NOMO-1 treated with DMSO at 0.1 percent for 48 hours (cell line): ENCODE results near the gene PRKCZ.

Experiments used
- DNase-seq: peaks from one replicate; lab custom pipeline; 2025; ENCODE audit not compliant: unreplicated experiment; lab: John Stamatoyannopoulos, UW

Gene PRKCZ

DNA sequence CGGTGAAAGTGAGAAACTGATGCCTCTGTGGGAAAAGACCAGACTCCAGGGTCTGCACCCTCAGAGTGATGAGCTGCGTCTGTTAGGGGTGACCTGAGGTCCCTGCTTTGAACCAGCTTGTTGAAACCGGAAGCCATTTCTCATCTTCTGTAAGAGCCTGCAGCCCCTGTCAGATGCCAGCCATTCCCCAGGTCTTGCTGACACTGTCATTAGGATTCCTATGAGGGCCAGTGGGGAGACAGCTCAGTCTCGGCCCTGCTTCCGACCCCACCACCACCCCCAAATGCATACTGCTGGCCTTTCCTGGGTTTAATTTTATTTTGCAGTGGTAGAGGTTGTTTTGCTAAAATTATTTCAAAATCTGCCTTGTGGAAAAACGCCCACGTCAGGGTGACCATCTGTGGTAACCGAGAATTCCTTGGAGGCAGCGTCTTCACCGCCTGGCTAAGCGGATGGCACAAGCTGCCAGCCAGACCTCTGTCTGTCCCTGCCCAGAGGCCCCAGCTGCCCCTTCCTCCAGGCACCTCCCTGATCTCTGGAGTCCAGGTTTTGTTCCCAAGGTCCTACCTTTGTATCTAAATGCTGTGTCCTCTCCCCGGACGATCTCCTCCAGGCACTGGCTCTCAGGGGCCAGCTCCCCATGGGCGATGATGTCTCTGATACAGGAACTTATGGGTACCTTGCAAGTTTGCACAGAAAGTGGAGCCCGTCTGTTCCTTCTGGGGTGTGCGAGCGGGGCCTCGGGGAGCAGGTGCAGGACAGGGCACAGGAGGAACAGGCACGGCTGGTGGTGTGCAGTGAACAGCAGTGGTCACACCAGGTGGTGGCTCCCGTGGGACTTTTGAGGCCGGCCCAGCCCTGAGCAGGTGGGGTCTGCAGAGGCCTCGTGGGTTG is 49.9 kb downstream of the PRKCZ start:
- no peak for DNase-seq

DNA sequence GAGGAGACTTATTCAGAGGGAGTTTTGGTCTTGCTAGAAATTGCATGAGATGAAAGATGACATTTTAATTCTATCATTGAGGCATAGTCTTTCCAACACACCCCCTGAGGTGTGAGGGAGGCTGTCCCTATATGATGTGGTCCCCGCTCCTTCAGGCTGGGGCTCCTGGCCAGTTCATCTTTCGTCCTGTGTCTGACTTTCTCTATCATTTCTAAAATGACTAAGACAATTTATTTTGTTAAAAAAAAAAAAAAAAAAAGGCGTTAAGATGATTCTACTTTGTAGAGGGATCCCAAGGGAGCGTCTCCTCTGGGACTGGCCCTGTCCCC is 50.5 kb downstream of the PRKCZ start:
- no peak for DNase-seq

DNA sequence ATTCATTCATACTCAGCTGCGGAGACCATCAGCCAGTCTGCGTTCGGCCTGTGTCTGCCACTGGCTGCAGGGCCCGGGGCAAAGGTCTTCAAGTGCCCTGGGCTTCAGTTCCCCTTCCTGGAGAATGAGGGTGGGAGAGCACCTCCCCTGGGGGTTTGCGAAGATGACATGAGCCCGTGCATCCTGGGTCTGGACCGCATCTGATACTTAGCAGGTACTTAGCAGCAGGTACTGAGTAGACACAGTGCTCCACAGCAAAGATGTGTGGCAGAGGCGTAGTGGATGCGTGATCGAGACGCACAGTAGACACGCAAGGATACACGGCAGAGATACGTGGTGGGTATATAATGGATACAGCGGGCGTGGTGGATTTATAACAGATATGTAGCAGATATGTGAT is 51.3 kb downstream of the PRKCZ start:
- DNase-seq = no peak

DNA sequence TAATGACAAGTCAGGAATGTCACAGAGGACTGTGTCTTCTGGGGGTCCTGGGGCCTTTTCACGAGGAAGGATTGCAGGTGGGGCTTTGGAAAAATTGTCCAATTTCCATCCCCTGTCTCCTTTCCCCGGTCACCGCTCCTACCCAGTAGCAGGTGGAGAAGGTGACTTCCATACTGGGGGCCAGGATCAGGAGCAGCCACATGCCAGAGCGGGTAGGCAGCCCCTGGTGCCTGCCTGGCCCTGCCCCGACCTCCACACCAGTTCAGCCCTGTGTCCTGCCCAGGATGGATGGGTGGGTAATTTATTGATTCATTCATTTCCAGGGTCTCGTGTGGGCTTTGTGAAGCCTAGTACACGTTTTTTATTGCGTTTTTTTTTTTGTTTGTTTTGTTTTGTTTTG is 51.7 kb downstream of the PRKCZ start:
- DNase-seq = no peak

DNA sequence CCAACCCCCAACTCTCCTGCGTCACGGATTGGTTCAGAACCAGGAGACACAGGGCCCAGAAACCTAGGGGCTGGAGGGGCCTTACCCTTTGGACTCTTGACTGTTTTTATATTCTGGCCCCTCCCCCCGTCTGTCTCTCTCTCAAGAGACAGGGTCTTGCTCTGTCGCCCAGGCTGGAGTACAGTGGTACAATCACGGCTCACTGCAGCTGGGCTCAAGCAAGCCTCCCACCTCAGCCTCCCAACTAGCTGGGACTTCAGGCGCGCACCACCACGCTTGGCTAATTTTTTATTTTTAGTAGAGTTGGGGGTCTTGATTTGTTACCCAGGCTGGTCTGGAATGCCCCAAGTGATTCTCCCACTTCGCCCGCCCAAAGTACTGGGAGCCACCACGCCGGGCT is 52.5 kb downstream of the PRKCZ start:
- DNase-seq = no peak

DNA sequence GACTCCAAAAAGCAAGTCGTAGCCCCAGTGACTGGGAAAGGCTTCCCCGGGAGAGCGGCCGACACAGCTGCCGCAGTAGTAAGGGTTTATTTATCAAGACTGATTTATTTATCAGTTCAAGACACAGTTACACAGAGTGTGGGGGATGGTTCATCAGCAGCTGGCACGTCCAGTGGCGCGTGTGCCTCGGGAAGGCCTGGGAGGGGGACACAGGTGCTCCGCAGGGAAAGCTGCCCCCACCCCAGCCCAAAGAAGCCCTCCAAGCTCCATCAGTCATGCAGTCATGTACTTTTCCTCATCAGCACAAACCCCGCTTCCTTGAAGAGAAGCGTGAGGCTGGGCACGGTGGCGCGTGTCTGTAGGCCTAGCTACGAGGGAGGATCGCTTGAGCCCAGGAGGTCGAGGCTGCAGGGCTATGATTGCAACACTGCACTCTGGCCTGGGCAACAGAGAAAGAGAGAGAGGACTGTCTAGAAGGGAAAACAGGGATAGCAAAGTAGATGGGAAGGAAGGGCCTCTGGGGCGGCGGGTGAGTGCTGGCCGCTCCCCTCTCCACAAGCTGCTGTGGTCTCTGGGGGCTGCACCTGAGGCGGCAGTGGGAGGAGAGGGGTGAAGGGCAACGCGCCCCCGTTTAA is 53.2 kb downstream of the PRKCZ start:
- DNase-seq = no peak

DNA sequence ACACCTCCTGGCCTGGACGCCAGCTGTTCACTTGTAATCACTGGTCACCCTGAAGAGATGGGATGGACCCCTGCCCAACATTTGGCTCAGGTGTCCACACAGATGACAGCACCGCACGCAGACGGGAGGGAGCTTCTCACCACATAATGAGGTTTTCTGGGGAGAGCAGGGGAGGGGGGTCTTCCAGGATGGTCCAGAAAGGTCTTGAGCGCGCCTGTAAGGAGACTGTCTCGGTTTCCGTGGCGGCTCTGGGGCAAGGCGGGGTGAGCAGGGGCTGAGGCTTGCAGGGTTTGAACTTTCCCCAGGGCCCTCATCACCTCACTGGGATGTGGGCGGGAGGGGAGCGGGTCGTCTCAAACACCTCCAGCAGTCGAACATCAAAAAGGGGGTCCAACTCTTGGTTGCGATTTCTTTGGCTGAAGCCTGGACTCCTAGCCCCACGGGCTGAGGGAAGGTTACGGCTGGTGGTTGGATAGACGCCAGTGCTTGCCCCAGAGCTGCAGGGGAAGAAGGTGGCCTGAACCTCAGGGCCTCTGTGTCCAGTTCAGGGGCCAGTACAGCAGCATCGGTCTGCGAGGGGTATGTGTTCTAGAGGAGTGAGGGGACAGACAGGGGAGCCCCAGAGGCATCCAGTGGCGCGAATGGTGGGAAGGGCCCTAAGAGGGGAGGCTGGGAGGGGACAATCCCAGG is 53.8 kb downstream of the PRKCZ start:
- no peak for DNase-seq

DNA sequence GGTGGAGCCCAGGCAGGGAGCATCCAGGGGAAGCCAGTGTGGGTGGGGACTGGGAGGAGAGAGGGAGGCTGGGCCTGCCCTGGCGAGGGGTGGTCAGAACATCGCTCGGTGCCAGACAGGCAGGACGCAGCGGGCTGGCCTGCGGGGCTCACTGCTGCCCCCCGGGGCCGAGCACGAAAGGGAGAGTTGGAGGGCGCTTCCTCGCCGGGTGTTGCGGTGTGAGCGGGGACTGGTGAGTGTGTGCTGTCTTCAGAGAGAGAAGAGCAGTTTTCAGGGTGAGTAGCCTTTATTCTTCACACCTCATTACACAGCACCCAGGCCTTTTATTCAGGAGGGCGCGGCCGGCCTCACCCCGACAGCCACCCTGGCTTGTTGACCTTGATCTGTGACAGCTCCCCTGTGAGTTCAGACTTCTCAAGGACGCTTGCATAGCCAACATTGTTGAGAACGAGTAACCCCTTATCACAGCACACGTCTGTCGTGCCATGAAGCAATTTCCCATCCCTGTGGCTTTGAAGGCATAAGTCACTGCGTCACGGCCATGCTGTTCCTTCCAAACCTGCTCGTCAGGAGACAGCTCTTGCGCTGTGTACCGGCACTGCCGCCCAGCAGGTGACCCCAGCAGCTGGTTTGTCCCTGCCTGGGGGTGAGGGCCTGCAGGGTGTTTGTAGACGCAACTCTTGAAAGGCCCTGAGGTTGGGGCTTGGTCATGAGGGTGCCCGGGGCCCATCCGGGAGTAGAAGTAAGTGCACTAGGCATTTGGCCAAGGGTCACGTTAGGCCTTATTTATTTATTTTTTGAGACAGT is 54.6 kb downstream of the PRKCZ start:
- no peak for DNase-seq

DNA sequence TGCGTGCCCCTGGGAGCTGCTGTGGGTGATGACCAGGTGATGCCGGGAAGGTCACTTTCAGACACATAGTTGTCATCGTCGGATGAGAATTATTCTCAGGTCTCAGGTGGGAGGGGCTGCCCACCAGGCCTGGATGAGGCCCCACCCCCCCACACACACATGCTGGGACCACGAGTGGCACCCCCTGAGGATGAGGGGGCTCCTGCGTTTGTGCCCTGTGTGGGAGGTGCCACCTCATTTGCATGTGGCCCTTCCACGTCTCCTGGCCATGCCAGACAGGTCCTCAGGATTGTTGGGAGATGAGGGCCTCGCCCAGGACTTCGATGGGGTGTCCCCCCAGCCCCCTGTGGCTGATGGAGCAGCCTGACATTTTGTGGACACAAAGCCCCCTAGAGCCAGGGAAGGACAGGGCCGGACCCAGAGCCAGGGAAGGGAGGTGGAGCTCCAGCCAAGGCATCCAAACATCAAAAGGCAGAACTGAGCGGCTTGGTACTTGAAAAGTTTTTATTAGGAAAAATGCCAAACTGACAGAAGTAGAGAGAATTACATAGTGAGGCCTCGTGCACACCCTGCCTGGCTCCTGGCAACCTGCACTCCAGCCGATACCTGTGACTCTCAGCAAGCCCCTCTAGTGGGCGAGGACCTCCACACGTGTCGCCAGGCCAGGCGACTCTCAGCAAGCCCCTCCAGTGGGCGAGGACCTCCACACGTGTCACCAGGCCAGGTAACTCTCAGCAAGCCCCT is 55.7 kb downstream of the PRKCZ start:
- no peak for DNase-seq

DNA sequence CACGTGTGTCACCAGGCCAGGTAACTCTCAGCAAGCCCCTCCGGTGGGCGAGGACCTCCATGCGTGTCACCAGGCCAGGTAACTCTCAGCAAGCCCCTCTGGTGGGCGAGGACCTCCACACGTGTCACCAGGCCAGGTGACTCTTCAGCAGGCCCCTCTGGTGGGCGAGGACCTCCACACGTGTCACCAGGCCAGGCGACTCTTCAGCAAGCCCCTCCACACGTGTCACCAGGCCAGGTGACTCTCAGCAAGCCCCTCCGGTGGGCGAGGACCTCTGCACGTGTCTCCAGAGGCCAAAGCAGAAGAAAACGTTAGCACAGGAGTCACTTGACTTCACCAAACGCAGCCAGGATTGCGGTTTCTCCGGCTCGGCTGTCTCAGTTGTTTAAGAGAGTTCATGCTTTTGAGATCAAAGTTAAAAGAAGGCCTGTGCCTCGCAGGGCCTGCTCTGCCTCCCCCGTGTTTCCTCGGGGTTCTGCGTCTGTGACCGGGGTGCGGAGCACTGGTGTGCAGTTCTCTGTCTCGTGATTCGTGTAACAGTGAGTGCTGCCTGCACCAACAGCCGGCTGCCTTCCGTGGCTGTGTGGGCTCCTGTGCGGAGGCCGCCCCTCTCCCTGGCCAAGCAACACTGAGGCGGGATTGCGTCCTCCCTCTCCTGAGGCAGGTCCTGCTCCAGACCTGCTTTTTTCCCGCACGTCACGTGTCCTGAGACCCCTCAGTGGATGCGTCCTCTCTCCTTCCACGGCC is 56.6 kb downstream of the PRKCZ start:
- no peak for DNase-seq

DNA sequence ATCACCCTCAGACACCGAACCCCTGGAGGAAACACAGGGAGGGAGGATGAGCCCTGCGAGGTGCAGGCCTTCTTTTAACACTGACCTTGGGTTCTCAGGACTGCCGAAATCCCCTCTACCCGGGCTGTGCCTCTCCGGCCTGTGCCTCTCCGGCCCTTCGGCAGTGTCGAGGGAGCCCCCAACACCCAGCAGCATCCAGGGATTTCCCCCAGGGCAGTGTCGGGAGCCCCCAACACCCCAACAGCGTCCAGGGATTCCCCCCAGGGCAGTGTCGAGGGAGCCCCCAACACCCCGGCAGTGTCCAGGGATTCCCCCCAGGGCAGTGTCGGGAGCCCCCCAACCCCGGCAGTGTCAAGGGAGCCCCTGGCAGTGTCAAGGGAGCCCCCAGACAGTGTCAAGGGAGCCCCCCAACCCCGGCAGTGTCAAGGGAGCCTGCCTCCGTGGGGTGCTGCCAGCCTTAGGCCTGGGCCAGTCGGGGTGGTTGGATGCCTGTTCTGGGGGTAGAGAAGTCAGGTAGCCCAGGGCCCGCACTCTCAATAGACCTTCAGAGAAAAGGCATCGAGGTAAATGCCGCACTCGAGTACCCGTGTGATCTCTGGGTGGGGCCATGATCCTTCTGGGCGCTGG is 57.5 kb downstream of the PRKCZ start:
- no peak for DNase-seq

DNA sequence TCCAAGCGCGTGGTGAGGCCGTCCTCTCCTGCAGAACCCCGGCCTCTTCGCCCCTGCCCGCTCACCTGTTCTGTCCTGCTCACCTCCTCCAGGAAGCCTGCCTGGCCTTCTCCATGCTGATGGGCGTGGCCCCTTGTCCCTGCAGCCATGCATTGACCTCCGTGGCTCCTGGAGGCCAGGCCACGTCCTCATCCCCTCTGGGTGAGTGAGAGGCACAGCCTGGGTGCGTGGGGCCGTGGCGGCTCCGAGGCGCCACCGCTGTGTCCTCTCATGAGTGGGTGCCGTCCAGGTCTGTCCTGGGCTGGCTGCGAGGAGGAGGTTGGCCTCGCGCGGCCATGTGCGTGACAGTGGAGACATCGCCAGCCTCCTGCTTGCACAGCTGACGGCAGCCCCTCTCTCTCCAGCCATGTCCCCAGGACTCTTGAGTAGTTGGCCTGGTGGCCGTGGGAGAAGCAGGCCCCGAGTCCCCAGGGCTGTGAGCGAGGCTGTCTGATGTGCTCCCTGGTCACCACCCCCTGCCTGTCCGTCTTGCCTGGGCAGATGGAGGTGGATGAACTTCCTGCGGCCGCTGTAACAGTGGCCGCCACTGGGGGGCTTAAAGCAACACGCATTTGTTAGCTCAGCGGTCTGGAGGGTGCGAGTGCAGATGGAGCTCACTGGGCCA is 58.1 kb downstream of the PRKCZ start:
- no peak for DNase-seq

DNA sequence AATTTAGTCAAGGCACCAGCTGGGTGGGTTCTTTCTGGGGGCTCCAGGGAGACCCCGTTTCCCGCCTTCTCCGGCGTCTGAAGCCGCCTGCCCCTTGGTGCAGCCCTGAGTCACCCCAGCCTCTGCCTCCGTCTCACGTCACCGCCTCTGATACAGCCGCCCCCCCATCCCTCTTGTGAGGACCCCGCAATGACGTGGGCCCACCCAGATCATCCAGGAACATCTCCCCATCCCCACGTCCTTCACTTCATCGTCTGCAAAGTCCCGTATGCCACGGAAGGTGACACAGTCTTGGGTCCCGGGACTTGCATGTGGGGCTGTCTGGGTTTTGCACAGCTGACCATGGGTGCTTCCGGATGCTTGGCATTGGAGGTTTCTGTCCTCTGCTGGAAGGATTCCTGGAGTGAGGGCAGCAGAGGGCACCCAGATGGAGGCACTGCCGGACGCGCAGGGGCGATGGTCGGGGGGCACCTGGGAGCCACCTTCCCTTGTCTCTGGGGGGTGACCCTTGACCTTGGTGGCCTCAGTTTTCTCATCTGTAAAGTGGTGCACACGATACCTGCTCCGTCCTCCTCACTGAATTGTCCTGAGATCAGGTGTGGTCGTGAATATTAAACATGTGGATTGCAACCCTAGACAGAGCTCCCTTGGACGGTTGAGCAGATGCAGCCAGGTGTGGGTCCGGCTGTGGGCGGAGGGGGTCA is 58.8 kb downstream of the PRKCZ start:
- no peak for DNase-seq

DNA sequence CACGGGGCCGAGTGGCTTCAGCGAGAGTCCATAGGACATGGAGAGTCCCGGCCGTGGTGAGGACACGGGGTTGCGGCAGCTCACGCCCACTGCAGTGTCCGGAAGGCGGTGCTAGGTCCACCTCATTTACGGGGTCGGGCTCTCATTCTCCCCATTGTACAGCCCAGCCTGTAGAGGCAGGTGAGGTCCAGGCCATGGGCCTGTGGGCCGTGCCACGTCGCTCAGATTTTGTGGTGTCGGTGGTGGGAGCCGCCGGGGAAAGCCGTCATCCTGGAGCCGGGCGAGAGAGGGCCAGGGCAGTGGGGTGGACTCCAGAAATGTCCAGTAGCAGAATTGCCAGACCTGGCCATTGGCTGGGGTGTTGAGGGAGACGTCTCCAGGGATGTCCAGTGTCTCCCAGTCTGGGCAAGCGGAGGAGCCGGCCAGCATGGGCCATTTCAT is 59.4 kb downstream of the PRKCZ start:
- DNase-seq = no peak

DNA sequence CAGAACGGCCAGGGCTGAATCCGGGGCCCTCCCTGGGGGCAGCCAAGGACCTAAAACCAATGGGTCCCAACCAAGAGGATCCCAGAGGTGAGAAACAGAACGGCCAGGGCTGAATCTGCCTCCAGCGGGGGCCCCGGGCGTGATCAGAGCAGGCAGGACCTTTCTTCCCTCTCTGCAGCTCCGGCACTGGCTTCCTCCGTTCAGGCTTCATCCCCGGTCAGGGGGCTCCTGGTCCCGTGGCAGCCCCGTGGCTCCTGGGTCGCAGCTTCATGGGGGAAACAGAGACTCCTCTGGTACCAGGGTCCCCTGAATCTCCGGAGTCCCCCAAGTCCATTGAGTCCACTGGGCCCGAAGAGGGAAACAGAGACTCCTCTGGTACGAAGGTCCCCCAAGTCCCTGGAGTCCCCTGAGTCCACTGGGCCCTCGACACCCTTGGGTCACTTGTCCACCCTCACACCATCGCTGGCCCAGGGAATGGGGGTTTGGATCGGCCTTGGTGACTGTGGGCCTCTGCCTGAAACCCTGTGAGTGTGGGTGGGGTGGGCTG is 60.1 kb downstream of the PRKCZ start:
- no peak for DNase-seq

DNA sequence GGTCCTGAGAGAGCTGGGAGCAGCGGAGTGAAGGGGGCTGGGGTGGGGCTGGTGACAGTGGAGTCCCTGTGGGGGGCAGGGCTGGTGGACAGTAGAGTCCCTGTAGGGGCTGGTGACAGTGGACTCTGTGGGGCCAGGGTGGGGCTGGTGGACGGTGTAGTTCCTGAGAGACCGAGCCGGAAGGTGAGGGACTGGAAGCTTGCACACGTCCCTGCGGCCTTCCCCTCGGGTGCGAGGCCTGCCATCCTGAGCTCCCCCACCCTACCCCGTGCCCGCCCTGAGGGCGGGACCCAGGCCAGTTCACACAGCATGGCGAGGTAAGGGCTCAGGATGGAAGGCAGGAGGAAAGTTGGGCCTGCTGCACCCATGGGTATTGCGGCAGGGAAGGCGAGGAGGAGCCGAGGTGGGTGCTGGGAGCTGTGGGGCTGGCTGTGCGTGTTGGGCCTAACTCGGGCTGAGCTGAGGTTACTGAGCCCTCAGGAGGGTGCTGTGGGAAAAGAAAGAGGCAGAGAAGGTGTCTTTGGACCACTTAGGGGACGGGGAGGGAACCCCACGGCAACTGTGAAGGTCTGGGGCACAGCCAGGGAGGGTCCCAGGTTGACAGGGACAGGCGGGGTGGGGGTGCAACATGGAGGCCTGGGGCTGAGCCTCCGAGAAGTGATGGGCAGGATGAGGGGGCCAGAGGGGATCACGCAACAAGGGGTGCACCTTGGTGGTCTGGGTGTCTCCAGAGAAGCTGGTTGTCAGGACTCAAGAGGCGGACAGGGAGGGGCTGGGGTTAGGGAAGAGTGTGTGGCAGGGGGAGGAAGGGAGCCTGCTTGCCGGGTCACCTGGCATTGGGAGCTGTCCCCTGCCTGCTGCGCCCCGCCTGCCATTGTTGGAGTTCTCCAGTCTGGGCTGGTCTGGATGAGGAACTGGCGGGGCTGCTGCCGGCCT is 60.8 kb downstream of the PRKCZ start:
- no peak for DNase-seq

DNA sequence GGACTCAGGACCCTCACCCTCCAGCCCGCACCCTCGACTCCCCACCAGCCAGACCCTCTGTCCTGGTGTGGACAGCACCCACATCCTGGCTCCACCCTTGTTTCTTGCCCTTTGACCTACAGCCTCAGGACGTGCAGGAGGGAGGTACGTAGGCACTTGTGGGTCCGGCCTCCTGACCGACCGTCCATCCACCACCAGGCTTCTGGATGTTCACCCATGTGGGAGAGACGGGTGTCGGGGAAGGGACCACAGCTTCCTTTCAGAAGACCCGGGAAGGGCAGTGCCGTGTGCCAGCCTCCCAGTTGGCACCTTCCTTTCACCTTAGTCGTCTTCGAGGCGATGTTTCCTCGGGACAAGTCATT is 61.4 kb downstream of the PRKCZ start:
- no peak for DNase-seq
